ENCODE results near the gene ETV4.

GRCh38 chr17:43562679-43563599, 16.8 kb upstream of the ETV4 start:
- TF ChIP-seq CTCF (conservative IDR thresholded peaks at IDR 0.05; ENCODE audit: low read depth, low read length): no peak
- TF ChIP-seq EZH2 (IDR thresholded peaks at IDR 0.05; ENCODE audit: low read length, unreplicated experiment): no peak
